Measurements from ENCODE around the gene CYBC1. TPM values are rescaled to one million over a fixed set of nuclear protein-coding genes. Genes with fewer than 3 reads are reported as not detected.

The CYBC1 gene
- total and polyA plus RNA-seq, 2 of the 8 experiments (the other 6 are each of a cell fraction or from before 2014, with no cell fraction given), result 74.6 to 81.4 TPM

GRCh38 chr17:82408288-82408937 is 42.1 kb downstream of the CYBC1 start:
- Histone ChIP-seq H3K4me3 (ENCODE audit: extremely low read depth in 1 of 4, insufficient read depth in 2 of 4, low read depth in 3 of 4, low read length in 4 of 4) (no peak overlapping the region), H2BK20ac (ENCODE audit: low read length) (no peak overlapping the region), H3K79me1 (ENCODE audit: low read depth, low read length) (no peaks in the 10 kb centered on the region), H3K4me2 (ENCODE audit: insufficient read depth in 1 of 2, low read depth in 2 of 2, low read length in 2 of 2) (no peak overlapping the region), H4K91ac (replicated peaks; ENCODE audit: insufficient read length, low read length) (no peak overlapping the region), H2BK5ac (ENCODE audit: low read depth, low read length) (no peak overlapping the region), H2AK5ac (ENCODE audit: low read depth, low read length) (no peak overlapping the region), H4K20me1 (replicated peaks in 1 of 2; ENCODE audit: control insufficient read depth in 1 of 2, insufficient read depth in 2 of 2, low read length in 2 of 2) (peaks cover 1 to 2% of the 10 kb centered on the region in 2 experiments), H3K23ac (ENCODE audit: insufficient read length) (no peak overlapping the region), H3K4ac (replicated peaks; ENCODE audit: insufficient read length, low read depth, low read length) (no peak overlapping the region), H2BK120ac (replicated peaks; ENCODE audit: low read depth, low read length) (no peak overlapping the region), H3K4me1 (replicated peaks in 1 of 4; ENCODE audit: control insufficient read depth in 3 of 4, insufficient read depth in 4 of 4, low read length in 3 of 4) (no peaks in the 10 kb centered on the region), H3K36me3 (ENCODE audit: control insufficient read depth in 2 of 4, insufficient read depth in 4 of 4, low read length in 3 of 4) (peaks cover 0 to 11% (median 0%) of the 10 kb centered on the region in 4 experiments; a peak in 2 of 8 replicates), H4K8ac (ENCODE audit: extremely low read depth, insufficient read depth, low read length) (no peak overlapping the region), H3K79me2 (ENCODE audit: control insufficient read depth in 1 of 2, insufficient read depth in 2 of 2, low read length in 2 of 2) (no peaks in the 10 kb centered on the region), H3K14ac (ENCODE audit: insufficient read length) (no peak overlapping the region), H3K23me2 (ENCODE audit: low read depth, low read length) (no peaks in the 10 kb centered on the region), H3K18ac (ENCODE audit: extremely low read depth, low read length) (no peak overlapping the region), H3K27ac (ENCODE audit: low read depth, low read length) (no peak overlapping the region), H3K9ac (replicated peaks in 1 of 4; ENCODE audit: extremely low read depth in 1 of 4, low read depth in 3 of 4, low read length in 3 of 4) (no peak overlapping the region), H3K9me3 (ENCODE audit: insufficient read depth in 2 of 2, low read depth in 1 of 2, low read length in 1 of 2) (no peaks in the 10 kb centered on the region), H2AFZ (ENCODE audit: low read length) (no peak overlapping the region), H2BK15ac (ENCODE audit: low read length) (no peak overlapping the region), H4K5ac (ENCODE audit: insufficient read length, low read depth, low read length) (no peak overlapping the region), H2BK12ac (ENCODE audit: low read depth, low read length) (no peak overlapping the region), H3K56ac (replicated peaks; ENCODE audit: insufficient read length, low read depth, low read length) (no peak overlapping the region), H3K27me3 (replicated peaks in 1 of 4; ENCODE audit: control insufficient read depth in 3 of 4, extremely low read depth in 1 of 4, insufficient read depth in 3 of 4, low read length in 3 of 4) (no peaks in the 10 kb centered on the region)
- no peak for FAIRE-seq
- CTCF ChIA-PET (ENCODE audit: partially characterized antibody), result interaction anchor here (1.0 to 2.2 kb wide), 5 partner anchors 17 to 146 kb away, joined by 3 to 9 read pairs (median 5); no protein-coding TSS in a partner anchor
- no peak for DNase-seq (ENCODE audit: low read depth in 1 of 2, low spot score in 2 of 2)
- POLR2A ChIA-PET (ENCODE audit: partially characterized antibody), result interaction anchor here (0.7 to 1.3 kb wide), 3 partner anchors 9 to 32 kb away, joined by 3 read pairs; no protein-coding TSS in a partner anchor
- no peak for TF ChIP-seq CHD2 (IDR thresholded peaks at IDR 0.05; ENCODE audit: low read length)
- TF ChIP-seq BACH1 (IDR thresholded peaks at IDR 0.05; ENCODE audit: low read length), result no peak
- TF ChIP-seq JUND (IDR thresholded peaks at IDR 0.05; ENCODE audit: low read length), result no peak
- TF ChIP-seq FOSL1 (IDR thresholded peaks at IDR 0.05; ENCODE audit: insufficient read depth, low read depth, low read length), result no peak
- 89% methylated on average over 15 of the region's 15 CpGs; no CpG with 5 or more reads in 1 of the 2 experiments for WGBS, 2 experiments (ENCODE audit: extremely low coverage in 1 of 2, insufficient coverage in 1 of 2, insufficient read length in 1 of 2, insufficient replicate concordance in 2 of 2, low coverage in 1 of 2, low lambda C conversion rate in 2 of 2, missing lambda C conversion rate in 1 of 2)

Measured in H1 (cell line).